Dermis blood vessel endothelial cell (primary cell): ENCODE data around the gene SPATA17. TPM values are rescaled to one million over a fixed set of nuclear protein-coding genes. Genes with fewer than 3 reads are reported as not detected.
"Not testable (repeated sequence)": the region's sequence is repeated elsewhere in the genome, so short reads cannot be mapped to it uniquely, and the experiment has no call there.

Source experiments
- DNase-seq: peaks from one replicate; pipeline ENCODE4 v3.0.0; 2010
- total RNA-seq: library from RNA; depleted of rRNA; stranded (reverse); fragments of >200 nt; gene quantifications from 2 replicates; pipeline ENCODE4 v1.2.3, GENCODE V29; 2014

SPATA17 gene
- total RNA-seq, result 0.05 TPM in 1 of 2 replicates, not detected in the other

- peak; percentile 93 for DNase-seq
Observed at GRCh38 chr1:217630711-217631591, at the start of gene SPATA17, which contains the start of gene GPATCH2. SPATA17 (plus strand) TSS chr1:217631344; CDS start chr1:217631379, 35 bp downstream. GPATCH2 (minus strand) TSS chr1:217631090; CDS start chr1:217630971, 119 bp downstream.

- DNase-seq, result not testable (repeated sequence)
Observed at GRCh38 chr1:217584286-217584811, 46.8 kb upstream of the SPATA17 start.

GRCh38 chr1:217585577-217585976 lies 45.6 kb upstream of the SPATA17 start:
- no peak for DNase-seq

- DNase-seq, result no peak
Observed at GRCh38 chr1:217586586-217586985, 44.6 kb upstream of the SPATA17 start.

GRCh38 chr1:217590598-217590997 lies 40.5 kb upstream of the SPATA17 start:
- no peak for DNase-seq

- no peak for DNase-seq
Observed at GRCh38 chr1:217599154-217599553, 32.0 kb upstream of the SPATA17 start.

- DNase-seq, result no peak
Observed at GRCh38 chr1:217602380-217602779, 28.8 kb upstream of the SPATA17 start.

GRCh38 chr1:217605390-217605789 lies 25.8 kb upstream of the SPATA17 start:
- peak; percentile 36 for DNase-seq

GRCh38 chr1:217614200-217614712 lies 16.9 kb upstream of the SPATA17 start:
- no peak for DNase-seq

GRCh38 chr1:217617126-217617525 lies 14.0 kb upstream of the SPATA17 start:
- DNase-seq, result no peak

- no peak for DNase-seq
Observed at GRCh38 chr1:217620814-217621213, 10.3 kb upstream of the SPATA17 start.

- DNase-seq, result no peak
Observed at GRCh38 chr1:217622042-217622441, 9.1 kb upstream of the SPATA17 start.

- no peak for DNase-seq
Observed at GRCh38 chr1:217626321-217626720, 4.8 kb upstream of the SPATA17 start.

- DNase-seq, result peak; percentile 74
Observed at GRCh38 chr1:217627431-217627830, 3.7 kb upstream of the SPATA17 start.

GRCh38 chr1:217642455-217642854 lies 11.3 kb downstream of the SPATA17 start:
- no peak for DNase-seq

GRCh38 chr1:217647791-217648190 lies 16.6 kb downstream of the SPATA17 start:
- no peak for DNase-seq

GRCh38 chr1:217650674-217651073 lies 19.5 kb downstream of the SPATA17 start:
- no peak for DNase-seq

GRCh38 chr1:217660353-217661062 lies 29.4 kb downstream of the SPATA17 start:
- DNase-seq, result peak; percentile 54

- no peak for DNase-seq
Observed at GRCh38 chr1:217661407-217661806, 30.3 kb downstream of the SPATA17 start.

GRCh38 chr1:217668351-217668940 lies 37.3 kb downstream of the SPATA17 start:
- no peak for DNase-seq

GRCh38 chr1:217673387-217673786 lies 42.2 kb downstream of the SPATA17 start:
- no peak for DNase-seq

- no peak for DNase-seq
Observed at GRCh38 chr1:217674028-217674729, 43.0 kb downstream of the SPATA17 start.
